Tibial nerve (tissue), 4 donors: ENCODE results near the gene SLC34A3.

Source experiments
- CTCF ChIP-seq, 5 experiments: fragments of 200-600 bp in 3 of 5; fragments of 450-650 bp in 2 of 5; sonication (generic) in 3 of 5; IDR thresholded peaks; one replicate each; pipeline ENCODE4 v1.5.1; 2016 to 2019; ENCODE audit warnings: antibody characterized with exemption in 5 of 5, mild to moderate bottlenecking in 3 of 5, moderate library complexity in 2 of 5
- EP300 ChIP-seq, 2 donors: sonication (generic); formaldehyde crosslinking; IDR thresholded peaks; one replicate each; pipeline ENCODE4 v1.6.1; 2017; ENCODE audit warnings: antibody characterized with exemption in 2 of 2, mild to moderate bottlenecking in 1 of 2
- POLR2A ChIP-seq, 2 donors: fragments of 450-650 bp; IDR thresholded peaks; one replicate each; pipeline ENCODE4 v1.6.1; 2017; ENCODE audit warnings: antibody characterized with exemption in 2 of 2, mild to moderate bottlenecking in 2 of 2, moderate library complexity in 2 of 2

GRCh38 chr9:137194388-137194787 is 36.3 kb upstream of the SLC34A3 start:
- TF ChIP-seq CTCF (IDR thresholded peaks at IDR 0.05) (no peak), EP300 (IDR thresholded peaks at IDR 0.05) (no peak), POLR2A (IDR thresholded peaks at IDR 0.05) (no peak)
